Dendritic cell treated with granulocyte-macrophage colony-stimulating factor and Interleukin-4, amounts not matched to agents 40 ng/mL and 50 ng/mL, for 4 days (primary cell): ENCODE results near the gene ERFE.

Experiments used
- H3K27ac Mint-ChIP-seq: one replicate; pipeline ENCODE4 v1.8.0; 2022; ENCODE audit warnings: mild to moderate bottlenecking, mixed read lengths
- H3K27me3 Mint-ChIP-seq: one replicate; pipeline ENCODE4 v1.8.0; 2022; ENCODE audit warnings: mild to moderate bottlenecking, mixed read lengths
- H3K36me3 Mint-ChIP-seq: one replicate; pipeline ENCODE4 v1.8.0; 2022; ENCODE audit warnings: low read depth, mixed read lengths
- H3K4me1 Mint-ChIP-seq: one replicate; pipeline ENCODE4 v1.8.0; 2022; ENCODE audit warnings: low read depth, mixed read lengths
- H3K4me3 Mint-ChIP-seq: one replicate; pipeline ENCODE4 v1.8.0; 2022; ENCODE audit warnings: mild to moderate bottlenecking, moderate library complexity, mixed read lengths
- H3K9me3 Mint-ChIP-seq: one replicate; pipeline ENCODE4 v1.8.0; 2022; ENCODE audit warnings: mixed read lengths
- intact Hi-C: fragments of 100-400 bp; cut with micrococcal nuclease; formaldehyde crosslinking; loops from one replicate; pipeline ENCODE4 v1.15.0; 2022

ERFE gene

GRCh38 chr2:238203094-238203972 lies 44.6 kb downstream of the ERFE start, which contains the start of gene ILKAP:
Gene ILKAP (minus strand): TSS chr2:238203695. CDS start chr2:238203553, 142 bp downstream.
- peaks cover 3% of the 10 kb centered on the region for H3K27me3 Mint-ChIP-seq
- peaks cover 42% of the 10 kb centered on the region for H3K4me1 Mint-ChIP-seq
- H3K27ac Mint-ChIP-seq: peak within 1 kb of the TSS; percentile 80
- intact Hi-C loops: loop anchor here (5.0 kb wide), 1 partner anchor 34 kb away; no protein-coding TSS in a partner anchor
- no peaks in the 10 kb centered on the region for H3K9me3 Mint-ChIP-seq
- H3K4me3 Mint-ChIP-seq: peak within 1 kb of the TSS; percentile 80
- peaks cover 5% of the 10 kb centered on the region for H3K36me3 Mint-ChIP-seq

- peaks cover 5% of the 10 kb centered on the region for H3K36me3 Mint-ChIP-seq
- intact Hi-C loops: loop anchor here (5.0 kb wide), 1 partner anchor 33 kb away; no protein-coding TSS in a partner anchor
- peaks cover 3% of the 10 kb centered on the region for H3K27me3 Mint-ChIP-seq
- H3K27ac Mint-ChIP-seq: peak overlapping the region; percentile 74
- peaks cover 38% of the 10 kb centered on the region for H3K4me1 Mint-ChIP-seq
- no peaks in the 10 kb centered on the region for H3K9me3 Mint-ChIP-seq
- H3K4me3 Mint-ChIP-seq: peak overlapping the region; percentile 68
These were observed 45.4 kb downstream of the ERFE start for GRCh38 chr2:238203973-238204683.

GRCh38 chr2:238207006-238207405 lies 48.2 kb downstream of the ERFE start:
- peaks cover 11% of the 10 kb centered on the region for H3K4me1 Mint-ChIP-seq
- no peak overlapping the region for H3K27ac Mint-ChIP-seq
- H3K9me3 Mint-ChIP-seq: no peaks in the 10 kb centered on the region
- no peaks in the 10 kb centered on the region for H3K36me3 Mint-ChIP-seq
- H3K4me3 Mint-ChIP-seq: no peak overlapping the region
- intact Hi-C loops: no loop called here
- H3K27me3 Mint-ChIP-seq: peaks cover 7% of the 10 kb centered on the region

- Mint-ChIP-seq H3K27ac (no peak overlapping the region), H3K27me3 (peaks cover 34% of the 10 kb centered on the region), H3K4me3 (no peak overlapping the region), H3K4me1 (no peaks in the 10 kb centered on the region), H3K9me3 (peaks cover 9% of the 10 kb centered on the region), H3K36me3 (no peaks in the 10 kb centered on the region)
- intact Hi-C loops: no loop called here
These were observed 57.9 kb downstream of the ERFE start for GRCh38 chr2:238216651-238217184.
